Suprapubic skin (tissue), 3 donors: ENCODE data around the gene SCGB2B2.

Experiments used
- CTCF ChIP-seq, 2 donors: fragments of 200-600 bp in 1 of 2; fragments of 450-650 bp in 1 of 2; sonication (generic) in 1 of 2; IDR thresholded peaks; one replicate each; pipeline ENCODE4 v1.5.1; 2016 to 2019; ENCODE audit warnings: antibody characterized with exemption in 2 of 2, mild to moderate bottlenecking in 1 of 2, moderate library complexity in 1 of 2
- EP300 ChIP-seq: sonication (generic); formaldehyde crosslinking; IDR thresholded peaks from one replicate; pipeline ENCODE4 v1.6.1; 2017; ENCODE audit warnings: antibody characterized with exemption

GRCh38 chr19:34655651-34656050 is 21.3 kb downstream of the SCGB2B2 start:
- TF ChIP-seq CTCF (IDR thresholded peaks at IDR 0.05): no peak
- TF ChIP-seq EP300: no peak
